MM.1S (cell line): ENCODE data around the gene CCDC73.

Experiments
- DNase-seq: peaks from one replicate; pipeline ENCODE4 v3.0.0-alpha.2; 2015
- H2AFZ ChIP-seq: fragments of 300-600 bp; sonication (generic); 2 replicates; pipeline ENCODE4 v1.6.0; 2016; ENCODE audit warnings: antibody characterized with exemption, low read length
- H3F3A ChIP-seq: fragments of 300-600 bp; sonication (generic); 2 replicates; pipeline ENCODE4 v1.6.1; 2016; ENCODE audit warnings: mild to moderate bottlenecking, antibody characterized with exemption, low read length, moderate library complexity, mixed read lengths; ENCODE audit not compliant: insufficient read depth
- H3K27ac ChIP-seq: fragments of 300-600 bp; sonication (generic); 2 replicates; pipeline ENCODE4 v1.5.1; 2016; ENCODE audit warnings: mild to moderate bottlenecking, low read length
- H3K27me3 ChIP-seq: fragments of 300-600 bp; sonication (generic); replicated peaks from 2 replicates; pipeline ENCODE4 v1.6.0; 2016; ENCODE audit warnings: low read length; ENCODE audit not compliant: insufficient read depth
- H3K36me3 ChIP-seq: fragments of 300-600 bp; sonication (generic); replicated peaks from 2 replicates; pipeline ENCODE4 v1.6.1; 2016; ENCODE audit warnings: mild to moderate bottlenecking, low read length, mixed read lengths; ENCODE audit not compliant: insufficient read depth
- H3K4me1 ChIP-seq: fragments of 300-600 bp; sonication (generic); 2 replicates; pipeline ENCODE4 v1.6.1; 2016; ENCODE audit warnings: low read length, mixed read lengths
- H3K4me2 ChIP-seq: fragments of 300-600 bp; sonication (generic); 2 replicates; pipeline ENCODE4 v1.6.0; 2016; ENCODE audit warnings: low read depth, low read length
- H3K4me3 ChIP-seq: fragments of 300-600 bp; sonication (generic); 2 replicates; pipeline ENCODE4 v1.5.1; 2016; ENCODE audit warnings: low read length, mixed read lengths
- H3K79me2 ChIP-seq: fragments of 300-600 bp; sonication (generic); 2 replicates; pipeline ENCODE4 v1.6.1; 2016; ENCODE audit warnings: mixed run types, low read length, mixed read lengths
- H3K9ac ChIP-seq: fragments of 300-600 bp; sonication (generic); 2 replicates; pipeline ENCODE4 v1.6.1; 2016; ENCODE audit warnings: low read length, mixed read lengths
- H3K9me2 ChIP-seq: fragments of 300-600 bp; sonication (generic); replicated peaks from 2 replicates; pipeline ENCODE4 v1.6.1; 2016; ENCODE audit warnings: mild to moderate bottlenecking, low read length, mixed read lengths; ENCODE audit not compliant: insufficient read depth
- H3K9me3 ChIP-seq: fragments of 300-600 bp; sonication (generic); replicated peaks from 2 replicates; pipeline ENCODE4 v1.6.1; 2016; ENCODE audit warnings: mild to moderate bottlenecking, low read length, mixed read lengths; ENCODE audit not compliant: insufficient read depth
- H4K20me1 ChIP-seq: fragments of 300-600 bp; sonication (generic); 2 replicates; pipeline ENCODE4 v1.6.1; 2016; ENCODE audit warnings: mild to moderate bottlenecking, low read length, moderate library complexity, mixed read lengths; ENCODE audit not compliant: insufficient read depth
- EZH2 ChIP-seq: fragments of 300-600 bp; sonication (generic); optimal IDR thresholded peaks from 2 replicates; pipeline ENCODE3; 2017; ENCODE audit warnings: low read depth, mild to moderate bottlenecking, antibody characterized with exemption, low read length, mixed read lengths
- EZH2phosphoT487 ChIP-seq: fragments of 300-600 bp; sonication (generic); IDR thresholded peaks from 2 replicates; pipeline ENCODE4 v1.6.1; 2018; ENCODE audit warnings: antibody characterized with exemption, low read length
- TF ChIP-seq, protein P1 (sequence below): fragments of 300-600 bp; sonication (generic); IDR thresholded peaks from 2 replicates; pipeline ENCODE4 v1.5.1; 2016; ENCODE audit warnings: antibody characterized with exemption, low read length, mixed read lengths

CCDC73 gene

GRCh38 chr11:32729976-32730375 lies 64.5 kb downstream of the CCDC73 start:
- Histone ChIP-seq H3K4me1 (no peaks in the 10 kb centered on the region), H3K36me3 (no peaks in the 10 kb centered on the region), H3K27me3 (no peaks in the 10 kb centered on the region), H3K4me2 (no peak overlapping the region), H3K9me2 (no peaks in the 10 kb centered on the region), H3F3A (no peaks in the 10 kb centered on the region), H3K4me3 (no peak overlapping the region), H4K20me1 (no peaks in the 10 kb centered on the region), H3K27ac (no peak overlapping the region), H3K79me2 (no peaks in the 10 kb centered on the region), H3K9me3 (no peaks in the 10 kb centered on the region), H3K9ac (no peak overlapping the region), H2AFZ (no peak overlapping the region)
- no peak for DNase-seq
- TF ChIP-seq EZH2 (no peak), EZH2phosphoT487 (no peak)
- TF ChIP-seq, protein P1, sequence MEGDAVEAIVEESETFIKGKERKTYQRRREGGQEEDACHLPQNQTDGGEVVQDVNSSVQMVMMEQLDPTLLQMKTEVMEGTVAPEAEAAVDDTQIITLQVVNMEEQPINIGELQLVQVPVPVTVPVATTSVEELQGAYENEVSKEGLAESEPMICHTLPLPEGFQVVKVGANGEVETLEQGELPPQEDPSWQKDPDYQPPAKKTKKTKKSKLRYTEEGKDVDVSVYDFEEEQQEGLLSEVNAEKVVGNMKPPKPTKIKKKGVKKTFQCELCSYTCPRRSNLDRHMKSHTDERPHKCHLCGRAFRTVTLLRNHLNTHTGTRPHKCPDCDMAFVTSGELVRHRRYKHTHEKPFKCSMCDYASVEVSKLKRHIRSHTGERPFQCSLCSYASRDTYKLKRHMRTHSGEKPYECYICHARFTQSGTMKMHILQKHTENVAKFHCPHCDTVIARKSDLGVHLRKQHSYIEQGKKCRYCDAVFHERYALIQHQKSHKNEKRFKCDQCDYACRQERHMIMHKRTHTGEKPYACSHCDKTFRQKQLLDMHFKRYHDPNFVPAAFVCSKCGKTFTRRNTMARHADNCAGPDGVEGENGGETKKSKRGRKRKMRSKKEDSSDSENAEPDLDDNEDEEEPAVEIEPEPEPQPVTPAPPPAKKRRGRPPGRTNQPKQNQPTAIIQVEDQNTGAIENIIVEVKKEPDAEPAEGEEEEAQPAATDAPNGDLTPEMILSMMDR = no peak

- H3K4me1 ChIP-seq = no peaks in the 10 kb centered on the region
- no peaks in the 10 kb centered on the region for H3K36me3 ChIP-seq
- H3F3A ChIP-seq = no peaks in the 10 kb centered on the region
- no peak overlapping the region for H3K9ac ChIP-seq
- no peaks in the 10 kb centered on the region for H3K27me3 ChIP-seq
- no peak overlapping the region for H3K4me2 ChIP-seq
- H3K9me2 ChIP-seq = no peaks in the 10 kb centered on the region
- TF ChIP-seq EZH2phosphoT487 (no peak), EZH2 (no peak)
- TF ChIP-seq, protein P1 = no peak
- DNase-seq = no peak
- no peak overlapping the region for H2AFZ ChIP-seq
- no peak overlapping the region for H3K27ac ChIP-seq
- H3K79me2 ChIP-seq = no peaks in the 10 kb centered on the region
- no peaks in the 10 kb centered on the region for H3K9me3 ChIP-seq
- no peak overlapping the region for H3K4me3 ChIP-seq
- no peaks in the 10 kb centered on the region for H4K20me1 ChIP-seq
Measured at GRCh38 chr11:32723332-32723731, 71.1 kb downstream of the CCDC73 start.

- Histone ChIP-seq H3K4me1 (no peaks in the 10 kb centered on the region), H3K9ac (no peak overlapping the region), H3K36me3 (no peaks in the 10 kb centered on the region), H3F3A (no peaks in the 10 kb centered on the region), H3K27ac (no peak overlapping the region), H3K79me2 (no peaks in the 10 kb centered on the region), H3K4me3 (no peak overlapping the region), H3K9me2 (no peaks in the 10 kb centered on the region), H3K9me3 (no peaks in the 10 kb centered on the region), H2AFZ (no peak overlapping the region), H4K20me1 (no peaks in the 10 kb centered on the region), H3K4me2 (no peak overlapping the region), H3K27me3 (no peaks in the 10 kb centered on the region)
- DNase-seq = no peak
- no peak for TF ChIP-seq EZH2
- TF ChIP-seq EZH2phosphoT487 = no peak
- TF ChIP-seq, protein P1 = no peak
Measured at GRCh38 chr11:32722255-32722654, 72.2 kb downstream of the CCDC73 start.
